ENCODE measurements around the gene PELI3. TPM values are rescaled to one million over a fixed set of nuclear protein-coding genes. Genes with fewer than 3 reads are reported as not detected.
A peak's percentile ranks its signal among the peaks of the same experiment; 100 is the strongest.

The PELI3 gene
- total and polyA plus RNA-seq, 8 donors, result 0.58 to 11.2 (median 7.8) TPM

- H3K4me1 ChIP-seq, result no peaks in the 10 kb centered on the region
- no peak overlapping the region for H3K4me3 ChIP-seq
- intact Hi-C loops (cut with DNase I; ENCODE audit: low total_unique reads), result no loop called here
- no peaks in the 10 kb centered on the region for H3K9me3 ChIP-seq
- 35 to 36% (median 36%) methylated on average over 6 of the region's 6 CpGs for WGBS, 5 donors
- no peak overlapping the region for H3K27ac ChIP-seq
- peak in 1 of 2 donors; percentile 58 for DNase-seq
- H3K36me3 ChIP-seq, result no peaks in the 10 kb centered on the region
- no peak for TF ChIP-seq EP300 (IDR thresholded peaks at IDR 0.05)
- no peaks in the 10 kb centered on the region for H3K27me3 ChIP-seq
These were observed 12.5 kb upstream of the PELI3 start for GRCh38 chr11:66454247-66454646.

DNA sequence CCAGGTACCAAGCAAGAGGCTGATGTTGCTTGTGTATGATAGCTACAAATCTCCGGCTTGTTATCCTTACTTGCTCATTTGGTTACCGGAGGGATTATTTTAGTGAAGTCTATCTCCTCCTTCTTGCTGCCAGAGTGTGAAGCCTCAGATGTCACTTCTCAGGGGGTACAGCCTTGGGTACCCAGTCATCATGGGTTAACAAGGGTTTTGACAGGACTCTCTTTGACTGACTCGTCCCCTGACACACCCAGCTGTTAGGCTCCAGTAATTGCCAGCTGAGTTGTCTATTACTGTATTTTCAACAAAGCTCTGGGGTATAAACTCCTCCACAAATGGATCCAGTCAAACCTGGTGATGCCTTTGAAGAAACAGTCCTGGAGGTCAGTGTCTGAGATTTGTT lies 11.9 kb upstream of the PELI3 start:
- Histone ChIP-seq H3K4me1 (no peaks in the 10 kb centered on the region), H3K36me3 (no peaks in the 10 kb centered on the region), H3K4me3 (no peak overlapping the region), H3K27ac (no peak overlapping the region), H3K9me3 (no peaks in the 10 kb centered on the region), H3K27me3 (no peaks in the 10 kb centered on the region)
- TF ChIP-seq POLR2AphosphoS5 (IDR thresholded peaks at IDR 0.05) (no peak), POLR2A (IDR thresholded peaks at IDR 0.05) (no peak), EP300 (IDR thresholded peaks at IDR 0.05) (no peak)
- TF ChIP-seq, protein P1, sequence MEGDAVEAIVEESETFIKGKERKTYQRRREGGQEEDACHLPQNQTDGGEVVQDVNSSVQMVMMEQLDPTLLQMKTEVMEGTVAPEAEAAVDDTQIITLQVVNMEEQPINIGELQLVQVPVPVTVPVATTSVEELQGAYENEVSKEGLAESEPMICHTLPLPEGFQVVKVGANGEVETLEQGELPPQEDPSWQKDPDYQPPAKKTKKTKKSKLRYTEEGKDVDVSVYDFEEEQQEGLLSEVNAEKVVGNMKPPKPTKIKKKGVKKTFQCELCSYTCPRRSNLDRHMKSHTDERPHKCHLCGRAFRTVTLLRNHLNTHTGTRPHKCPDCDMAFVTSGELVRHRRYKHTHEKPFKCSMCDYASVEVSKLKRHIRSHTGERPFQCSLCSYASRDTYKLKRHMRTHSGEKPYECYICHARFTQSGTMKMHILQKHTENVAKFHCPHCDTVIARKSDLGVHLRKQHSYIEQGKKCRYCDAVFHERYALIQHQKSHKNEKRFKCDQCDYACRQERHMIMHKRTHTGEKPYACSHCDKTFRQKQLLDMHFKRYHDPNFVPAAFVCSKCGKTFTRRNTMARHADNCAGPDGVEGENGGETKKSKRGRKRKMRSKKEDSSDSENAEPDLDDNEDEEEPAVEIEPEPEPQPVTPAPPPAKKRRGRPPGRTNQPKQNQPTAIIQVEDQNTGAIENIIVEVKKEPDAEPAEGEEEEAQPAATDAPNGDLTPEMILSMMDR (IDR thresholded peaks at IDR 0.05), result no peak
- intact Hi-C loops (cut with DNase I; ENCODE audit: low total_unique reads), result no loop called here
- WGBS, 5 donors, result 35 to 60% (median 57%) methylated on average over 3 of the region's 3 CpGs
- DNase-seq, result no peak

GRCh38 chr11:66457826-66458225 lies 8.9 kb upstream of the PELI3 start:
- Histone ChIP-seq H3K36me3 (no peaks in the 10 kb centered on the region), H3K4me1 (no peaks in the 10 kb centered on the region), H3K27ac (no peak overlapping the region), H3K27me3 (no peaks in the 10 kb centered on the region), H3K9me3 (no peaks in the 10 kb centered on the region), H3K4me3 (no peak overlapping the region)
- WGBS, 5 donors, result 67 to 81% (median 73%) methylated on average over 6 of the region's 6 CpGs
- TF ChIP-seq EP300 (IDR thresholded peaks at IDR 0.05), result no peak
- TF ChIP-seq, protein P1 (IDR thresholded peaks at IDR 0.05), result no peak
- TF ChIP-seq POLR2A (IDR thresholded peaks at IDR 0.05), result no peak
- no peak for TF ChIP-seq POLR2AphosphoS5 (IDR thresholded peaks at IDR 0.05)
- DNase-seq, result no peak
- intact Hi-C loops (cut with DNase I; ENCODE audit: low total_unique reads), result no loop called here

- TF ChIP-seq EP300 (IDR thresholded peaks at IDR 0.05) (no peak), POLR2A (IDR thresholded peaks at IDR 0.05) (no peak), POLR2AphosphoS5 (IDR thresholded peaks at IDR 0.05) (no peak)
- TF ChIP-seq, protein P1 (IDR thresholded peaks at IDR 0.05), result no peak
- DNase-seq, result no peak
- H3K36me3 ChIP-seq, result no peaks in the 10 kb centered on the region
- H3K9me3 ChIP-seq, result no peaks in the 10 kb centered on the region
- intact Hi-C loops (cut with DNase I; ENCODE audit: low total_unique reads), result no loop called here
- H3K4me3 ChIP-seq, result no peak overlapping the region
- no peaks in the 10 kb centered on the region for H3K27me3 ChIP-seq
- H3K4me1 ChIP-seq, result no peaks in the 10 kb centered on the region
- WGBS, 5 donors, result 40 to 58% (median 50%) methylated on average over 5 of the region's 5 CpGs
- H3K27ac ChIP-seq, result no peak overlapping the region
These were observed 7.4 kb upstream of the PELI3 start for GRCh38 chr11:66459138-66459778.

DNA sequence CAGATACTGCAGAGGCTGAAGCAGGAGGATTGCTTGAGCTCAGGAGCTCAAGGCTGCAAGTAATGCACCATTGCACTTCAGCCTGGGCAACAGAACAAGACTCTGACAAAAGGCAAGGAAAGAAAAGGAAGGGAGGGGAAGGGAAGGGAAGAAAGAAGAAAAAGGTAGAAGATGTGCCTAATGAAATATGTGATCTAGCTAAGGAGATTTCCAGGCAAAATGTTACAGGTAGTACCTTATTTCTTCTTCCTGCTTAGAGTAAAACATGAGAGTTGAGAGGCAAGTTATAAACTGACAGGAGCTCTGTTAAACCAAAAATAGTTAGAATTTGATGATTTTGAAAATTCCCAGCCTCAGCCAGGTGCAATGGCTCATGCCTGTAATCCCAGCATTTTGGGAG lies 4.7 kb upstream of the PELI3 start:
- no peak overlapping the region for H3K4me3 ChIP-seq
- H3K36me3 ChIP-seq, result no peaks in the 10 kb centered on the region
- no peak for DNase-seq
- TF ChIP-seq, protein P1 (IDR thresholded peaks at IDR 0.05), result no peak
- TF ChIP-seq POLR2AphosphoS5 (IDR thresholded peaks at IDR 0.05) (no peak), POLR2A (IDR thresholded peaks at IDR 0.05) (no peak)
- no peaks in the 10 kb centered on the region for H3K9me3 ChIP-seq
- H3K27ac ChIP-seq, result no peak overlapping the region
- H3K4me1 ChIP-seq, result peaks cover 5 to 12% (median 9%) of the 10 kb centered on the region in 4 donors
- no peaks in the 10 kb centered on the region for H3K27me3 ChIP-seq
- intact Hi-C loops (cut with DNase I; ENCODE audit: low total_unique reads), result no loop called here

Data from stomach (tissue), 9 donors.